Thyroid gland (tissue), 4 donors: ENCODE measurements around the gene SLC16A5.

Experiments used
- POLR2A ChIP-seq, 2 donors: fragments of 450-650 bp; IDR thresholded peaks; one replicate each; pipeline ENCODE4 v1.6.1; 2017; ENCODE audit warnings: antibody characterized with exemption in 2 of 2, mild to moderate bottlenecking in 2 of 2, moderate library complexity in 1 of 2
- TF ChIP-seq, protein P1 (sequence below), 6 experiments: fragments of 200-600 bp in 3 of 6; fragments of 450-650 bp in 3 of 6; sonication (generic) in 3 of 6; IDR thresholded peaks; one replicate each; pipeline ENCODE4 v1.5.1; 2016 to 2019; ENCODE audit warnings: antibody characterized with exemption in 6 of 6, mild to moderate bottlenecking in 2 of 6, inconsistent platforms in 1 of 6, moderate library complexity in 1 of 6

DNA sequence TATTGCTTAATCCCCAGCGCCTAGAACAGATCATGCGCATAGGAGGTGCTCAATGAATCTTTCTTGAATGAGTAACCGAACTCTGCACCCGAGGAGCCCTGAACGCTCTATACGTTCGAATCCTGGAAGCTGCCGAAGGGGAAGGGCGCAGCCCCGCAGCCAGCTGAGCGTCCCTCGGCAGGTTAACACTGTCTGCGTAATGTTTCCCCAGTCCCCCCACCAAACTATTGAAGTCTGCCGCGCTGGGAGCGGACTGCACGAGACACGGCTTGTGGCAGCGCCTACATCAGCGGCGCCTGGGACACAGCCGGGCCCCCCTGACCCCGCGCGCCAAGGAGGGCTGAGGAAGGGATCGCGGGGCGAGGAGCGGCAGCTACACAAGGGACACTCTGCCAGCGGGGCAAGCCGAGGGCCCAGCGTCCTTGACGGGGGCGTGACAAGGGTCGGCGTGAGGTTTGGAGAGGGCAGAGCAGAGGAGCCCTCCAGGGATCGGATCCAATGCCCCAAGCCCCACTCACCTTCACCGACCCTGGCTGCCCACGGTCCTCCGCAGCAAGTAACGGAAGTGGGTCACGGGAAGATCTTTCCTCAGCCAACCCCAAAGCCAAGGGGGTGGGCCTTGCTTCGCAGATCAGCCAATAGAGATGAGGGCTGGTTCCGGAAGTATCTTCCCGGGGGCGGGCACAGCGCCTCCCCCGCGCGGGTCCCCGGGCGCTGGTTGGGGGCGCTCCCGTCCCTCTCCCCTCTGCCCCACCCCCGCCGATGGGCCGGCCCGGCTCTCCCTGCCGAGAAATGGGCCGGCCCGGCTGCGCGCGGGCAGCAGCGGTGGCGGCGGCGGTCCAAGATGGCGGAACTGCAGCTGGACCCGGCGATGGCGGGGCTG is 41.1 kb upstream of the SLC16A5 start, which contains the start of the genes ATP5PD and KCTD2:
- TF ChIP-seq, protein P1, sequence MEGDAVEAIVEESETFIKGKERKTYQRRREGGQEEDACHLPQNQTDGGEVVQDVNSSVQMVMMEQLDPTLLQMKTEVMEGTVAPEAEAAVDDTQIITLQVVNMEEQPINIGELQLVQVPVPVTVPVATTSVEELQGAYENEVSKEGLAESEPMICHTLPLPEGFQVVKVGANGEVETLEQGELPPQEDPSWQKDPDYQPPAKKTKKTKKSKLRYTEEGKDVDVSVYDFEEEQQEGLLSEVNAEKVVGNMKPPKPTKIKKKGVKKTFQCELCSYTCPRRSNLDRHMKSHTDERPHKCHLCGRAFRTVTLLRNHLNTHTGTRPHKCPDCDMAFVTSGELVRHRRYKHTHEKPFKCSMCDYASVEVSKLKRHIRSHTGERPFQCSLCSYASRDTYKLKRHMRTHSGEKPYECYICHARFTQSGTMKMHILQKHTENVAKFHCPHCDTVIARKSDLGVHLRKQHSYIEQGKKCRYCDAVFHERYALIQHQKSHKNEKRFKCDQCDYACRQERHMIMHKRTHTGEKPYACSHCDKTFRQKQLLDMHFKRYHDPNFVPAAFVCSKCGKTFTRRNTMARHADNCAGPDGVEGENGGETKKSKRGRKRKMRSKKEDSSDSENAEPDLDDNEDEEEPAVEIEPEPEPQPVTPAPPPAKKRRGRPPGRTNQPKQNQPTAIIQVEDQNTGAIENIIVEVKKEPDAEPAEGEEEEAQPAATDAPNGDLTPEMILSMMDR (IDR thresholded peaks at IDR 0.05), result no peak
- peak; percentile 71 to 95 for TF ChIP-seq POLR2A (IDR thresholded peaks at IDR 0.05)
